ENCODE results near the gene KCNC1.

The KCNC1 gene

DNA sequence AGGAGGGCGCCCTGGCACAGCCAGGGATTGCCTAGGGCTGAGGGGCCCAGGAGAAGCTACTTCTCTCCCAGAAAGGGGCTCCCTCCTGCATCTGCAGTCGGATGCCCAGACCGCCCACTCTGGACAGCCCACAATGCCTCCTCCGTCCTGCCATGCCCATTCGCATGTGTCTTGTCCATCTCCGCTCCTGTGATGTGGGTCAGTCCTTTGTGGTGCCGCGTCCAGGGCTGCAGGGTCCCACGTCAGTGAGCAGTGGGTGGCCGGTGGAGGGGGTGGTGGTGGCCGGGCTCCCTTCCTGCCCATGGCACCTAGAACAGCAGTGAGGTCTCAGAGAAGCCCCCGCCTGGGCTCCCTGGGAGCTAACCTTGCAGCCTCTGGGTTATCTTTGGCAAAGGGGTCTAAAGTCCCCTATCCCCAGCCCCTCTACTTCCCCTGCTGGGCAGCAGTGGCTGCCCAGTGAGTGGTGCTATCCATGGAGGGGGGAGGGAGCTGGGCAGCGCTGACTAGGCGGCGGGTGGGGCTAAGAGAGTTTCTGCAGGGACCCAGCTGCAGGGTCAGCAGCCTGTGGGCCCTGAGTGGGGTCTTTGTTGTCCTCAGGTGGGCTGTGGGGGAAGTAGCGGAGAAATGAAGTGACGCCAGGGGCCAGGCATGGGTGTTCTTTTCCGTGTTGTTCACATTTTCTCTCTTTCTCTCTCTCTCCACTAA is 41.1 kb downstream of the KCNC1 start:
- no peak for DNase-seq

DNA sequence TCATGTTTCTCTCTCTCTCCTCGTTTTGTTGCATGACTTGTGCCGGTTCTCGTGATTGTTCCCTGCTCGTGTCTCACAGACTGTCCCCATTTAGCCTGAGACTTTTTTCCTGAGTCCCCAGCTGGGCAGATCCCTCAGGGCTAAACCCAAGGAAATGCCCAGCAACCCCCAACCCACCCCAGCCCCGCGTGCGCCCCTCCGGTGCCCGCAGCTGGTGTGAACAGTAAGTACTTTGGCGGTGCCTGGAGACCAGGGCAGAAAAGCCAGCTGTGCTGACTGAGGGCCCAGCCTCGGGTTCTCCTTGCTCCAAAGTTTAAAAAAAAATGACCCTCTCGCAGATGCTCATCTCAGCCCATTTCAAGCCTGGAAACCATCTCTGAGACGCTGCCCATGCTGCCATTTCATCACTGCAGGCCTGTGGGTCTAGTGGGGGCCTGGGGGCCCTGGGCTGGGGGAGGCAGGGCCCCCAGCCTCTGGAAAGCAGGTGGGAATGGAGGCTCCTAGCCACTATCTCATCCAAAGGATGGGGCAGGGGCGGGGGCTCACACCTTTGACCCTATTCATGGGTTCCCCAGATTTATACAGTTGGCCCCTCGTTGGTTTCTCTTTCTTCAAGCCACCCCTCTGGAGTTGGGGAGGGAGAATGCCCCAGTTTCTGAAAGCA is 41.8 kb downstream of the KCNC1 start:
- no peak for DNase-seq

DNA sequence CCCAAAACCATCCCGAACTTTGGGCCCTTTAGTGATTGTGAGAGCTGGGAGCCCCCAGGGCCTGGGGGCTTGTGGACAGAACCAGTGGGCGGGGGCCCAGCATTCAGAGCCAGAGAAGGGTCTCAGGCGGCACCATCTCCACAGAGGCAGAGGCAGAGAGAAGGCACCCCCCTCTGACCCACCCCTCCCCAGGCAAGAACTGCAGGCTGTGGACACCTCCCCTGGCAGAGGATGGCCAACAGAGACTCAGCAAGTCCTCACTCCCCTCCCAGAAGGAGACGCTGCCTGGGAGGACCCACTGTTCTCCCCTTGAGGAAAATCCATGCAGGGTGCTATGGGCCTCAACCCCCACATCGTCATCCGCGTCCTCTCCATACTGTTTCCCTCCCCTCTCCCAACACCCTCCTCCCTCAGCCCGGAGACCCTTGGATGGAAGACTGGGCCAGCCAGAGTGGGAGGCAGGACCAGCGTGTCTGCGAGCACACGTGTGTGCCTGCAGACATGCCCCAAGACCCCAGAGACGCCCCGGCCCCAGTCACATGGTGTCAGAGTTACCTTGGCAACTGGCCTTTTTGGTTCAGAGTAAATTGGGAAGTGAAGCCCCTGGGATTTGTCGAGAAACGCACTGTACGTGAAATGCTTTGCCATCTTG is 42.6 kb downstream of the KCNC1 start:
- no peak for DNase-seq

DNA sequence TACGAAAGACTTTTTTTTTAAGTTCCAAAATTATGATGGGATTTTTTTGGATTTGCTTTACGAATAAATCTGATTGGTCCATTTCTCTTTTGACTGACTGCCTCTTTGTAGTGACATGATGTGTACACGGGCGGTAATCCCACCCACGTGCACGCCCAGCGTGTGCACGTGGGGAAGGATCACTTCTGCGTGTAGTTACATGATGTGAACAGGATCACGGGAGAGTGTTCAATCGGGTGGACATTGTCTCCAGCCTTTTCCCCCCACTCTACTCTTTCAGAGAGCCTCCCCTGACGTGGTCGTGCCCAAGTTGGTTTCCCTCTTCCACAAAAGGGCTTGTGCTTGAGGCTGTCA is 43.1 kb downstream of the KCNC1 start:
- DNase-seq: no peak

DNA sequence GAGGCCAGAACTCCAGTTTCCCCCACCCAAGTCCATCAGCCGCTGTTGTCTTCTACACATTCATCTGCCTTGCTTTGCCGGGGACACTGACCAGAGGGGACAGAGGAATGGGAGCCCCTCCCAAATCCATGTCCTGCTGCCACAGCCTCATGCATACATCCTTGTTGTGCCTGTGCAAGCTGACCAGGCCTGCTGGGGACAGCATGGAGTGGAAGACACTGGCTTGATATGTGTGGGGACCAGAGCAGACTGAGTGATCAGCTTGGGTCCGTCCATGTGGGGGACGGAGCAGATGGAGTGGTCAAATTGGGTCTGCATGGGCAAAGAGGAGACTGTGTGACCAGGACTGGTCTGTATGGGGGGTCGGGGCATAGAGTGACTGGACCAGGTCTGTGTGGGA is 43.8 kb downstream of the KCNC1 start:
- no peak for DNase-seq

DNA sequence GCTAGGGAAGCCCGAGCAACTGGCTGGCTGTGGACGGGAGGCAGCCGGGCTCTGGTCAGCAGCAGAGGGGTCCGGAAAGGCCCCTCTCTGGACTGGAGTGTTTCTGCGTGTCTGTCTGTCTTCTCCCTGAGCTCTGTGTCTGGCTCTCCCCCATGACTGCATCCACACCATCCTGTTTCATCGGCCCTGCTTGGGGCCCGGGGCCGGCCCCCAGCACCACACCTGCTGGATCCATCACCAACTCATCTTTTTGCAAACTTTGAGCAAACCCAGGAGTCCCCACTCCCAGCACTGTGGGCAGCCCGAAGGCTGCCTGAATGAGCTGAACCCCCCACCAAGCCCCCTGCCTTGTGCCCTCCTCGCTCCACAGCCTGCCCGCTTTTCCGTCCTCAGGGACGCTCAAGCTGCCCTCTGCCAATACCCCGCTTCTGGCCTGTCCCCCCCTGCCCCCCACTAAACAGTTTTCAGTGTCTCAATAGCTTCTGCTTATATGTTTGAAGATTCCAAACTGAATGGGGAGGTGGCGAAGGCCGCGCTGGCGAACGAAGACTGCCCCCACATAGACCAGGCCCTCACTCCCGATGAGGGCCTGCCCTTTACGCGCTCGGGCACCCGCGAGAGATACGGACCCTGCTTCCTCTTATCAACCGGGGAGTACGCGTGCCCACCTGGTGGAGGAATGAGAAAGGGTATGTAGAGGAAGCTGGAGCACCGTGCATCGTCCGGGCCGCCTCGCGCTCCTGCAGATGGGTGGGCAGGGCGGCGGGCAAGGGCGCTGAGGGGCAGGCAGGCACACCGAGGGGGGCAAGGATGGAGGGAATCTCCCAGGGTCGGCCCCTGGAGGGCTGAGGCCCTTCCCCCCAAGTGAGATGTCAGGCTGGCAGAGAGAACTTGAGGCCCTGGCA is 44.6 kb downstream of the KCNC1 start:
- no peak for DNase-seq

DNA sequence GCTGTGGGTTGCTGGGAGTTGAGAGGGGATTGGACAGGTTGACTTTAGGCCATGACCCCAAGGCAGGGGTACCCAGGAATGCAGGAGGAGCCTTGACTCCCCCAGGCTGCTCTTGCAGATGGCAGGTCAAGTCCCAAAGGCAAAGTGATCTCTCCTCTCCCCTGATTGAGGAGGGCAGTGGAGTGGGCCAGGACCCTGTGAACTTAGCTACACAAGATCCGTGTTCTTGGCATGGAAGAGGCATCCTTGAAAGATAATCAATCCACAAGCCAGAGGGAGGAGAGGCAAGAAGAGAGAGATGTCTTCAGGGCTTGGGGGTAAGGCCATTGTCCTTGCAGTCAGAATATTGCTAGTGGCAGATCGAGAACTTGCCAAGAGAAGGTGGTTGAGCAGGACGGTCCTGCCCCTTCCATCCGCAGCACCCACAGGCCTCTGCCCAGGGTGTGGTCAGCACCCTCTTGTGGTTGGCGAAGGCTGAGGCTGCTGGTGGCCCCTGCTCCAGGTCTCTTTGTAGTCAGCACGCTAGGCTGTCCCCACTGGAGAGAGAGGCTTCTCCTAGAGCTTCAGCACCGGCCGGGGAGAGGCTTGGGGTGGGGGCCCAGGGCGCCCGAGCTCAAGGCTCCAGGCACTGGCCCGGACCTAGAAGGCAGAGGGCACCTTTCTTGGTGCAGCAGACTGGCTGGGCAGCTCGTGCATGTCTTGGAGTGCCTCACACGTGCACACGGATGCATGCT is 45.4 kb downstream of the KCNC1 start:
- DNase-seq: no peak

DNA sequence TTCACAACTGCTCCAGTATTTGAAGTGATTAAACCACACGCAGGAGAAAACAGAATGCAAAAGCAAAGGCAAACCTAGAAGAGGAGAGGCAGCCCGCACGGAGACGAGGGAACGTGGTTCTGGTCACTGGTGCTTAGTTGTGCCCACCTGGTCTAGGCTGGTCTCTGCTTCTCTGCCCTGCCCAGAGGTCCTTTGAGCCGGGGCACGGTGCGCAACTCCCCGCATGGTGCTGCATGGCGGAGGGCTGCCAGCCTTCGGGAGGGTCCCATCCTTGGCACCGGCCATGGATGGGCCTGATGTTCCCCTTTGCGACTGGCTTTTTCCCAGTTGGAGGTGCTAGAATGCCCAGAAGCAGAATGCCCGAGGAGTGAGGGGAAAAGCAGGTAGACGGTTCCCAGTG is 46.1 kb downstream of the KCNC1 start:
- no peak for DNase-seq

DNA sequence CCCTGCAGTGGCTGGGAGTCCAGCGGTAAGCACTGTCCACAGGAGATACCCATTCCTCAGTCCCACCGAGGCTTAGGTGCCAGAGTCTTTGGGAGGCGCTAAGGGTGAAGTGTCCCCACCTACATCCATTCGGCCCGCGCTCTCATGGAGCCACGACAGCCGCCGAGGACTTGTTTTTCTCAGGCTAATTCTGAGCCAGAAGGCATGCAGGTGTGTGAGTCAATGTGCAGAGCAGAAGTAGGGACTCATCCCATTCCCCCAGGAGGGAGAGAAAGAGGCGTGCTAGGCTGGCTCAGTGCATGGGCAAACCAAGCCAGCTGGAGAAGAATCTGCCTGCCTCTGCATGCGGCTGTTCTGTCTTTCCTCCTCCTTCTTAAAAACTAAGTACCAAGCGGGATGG is 46.6 kb downstream of the KCNC1 start:
- DNase-seq: no peak

DNA sequence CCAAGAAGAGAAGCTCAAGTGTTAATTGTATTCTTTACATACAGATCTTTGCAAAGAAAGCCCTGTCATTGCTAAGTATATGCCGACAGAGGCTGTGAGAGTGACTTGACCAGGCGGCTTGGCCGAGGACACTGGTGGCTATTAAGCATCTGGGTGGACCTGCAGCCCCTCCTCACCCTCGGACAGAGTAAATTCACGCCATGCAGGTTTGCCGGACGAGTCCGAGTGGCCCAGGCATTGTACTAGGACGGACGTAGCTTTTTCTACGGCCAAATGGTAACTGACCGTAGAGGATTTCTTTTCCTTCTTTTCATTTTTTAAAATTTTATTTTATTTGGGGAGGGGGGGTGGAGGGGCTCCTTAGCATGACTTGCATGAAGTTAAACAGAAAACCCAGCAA is 47.0 kb downstream of the KCNC1 start:
- no peak for DNase-seq

DNA sequence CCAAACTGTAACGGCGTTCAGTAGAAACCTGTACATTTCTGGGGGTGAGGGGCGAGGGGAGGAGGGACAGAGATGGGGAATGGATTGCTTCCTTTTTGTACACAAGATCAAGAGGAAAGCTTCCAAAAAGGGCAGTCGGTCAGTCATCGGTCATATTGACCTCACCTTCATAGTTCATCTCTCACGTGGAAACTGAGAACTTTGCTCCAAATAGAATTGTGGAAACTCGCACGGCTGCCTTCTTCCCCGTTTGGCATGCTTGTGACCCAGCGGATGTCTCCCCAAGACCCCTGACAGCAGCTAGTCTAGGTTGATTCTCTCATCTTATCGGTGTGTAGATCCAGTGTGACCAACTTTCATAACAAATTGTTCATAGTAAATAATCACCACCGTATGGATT is 47.6 kb downstream of the KCNC1 start:
- DNase-seq: no peak

DNA sequence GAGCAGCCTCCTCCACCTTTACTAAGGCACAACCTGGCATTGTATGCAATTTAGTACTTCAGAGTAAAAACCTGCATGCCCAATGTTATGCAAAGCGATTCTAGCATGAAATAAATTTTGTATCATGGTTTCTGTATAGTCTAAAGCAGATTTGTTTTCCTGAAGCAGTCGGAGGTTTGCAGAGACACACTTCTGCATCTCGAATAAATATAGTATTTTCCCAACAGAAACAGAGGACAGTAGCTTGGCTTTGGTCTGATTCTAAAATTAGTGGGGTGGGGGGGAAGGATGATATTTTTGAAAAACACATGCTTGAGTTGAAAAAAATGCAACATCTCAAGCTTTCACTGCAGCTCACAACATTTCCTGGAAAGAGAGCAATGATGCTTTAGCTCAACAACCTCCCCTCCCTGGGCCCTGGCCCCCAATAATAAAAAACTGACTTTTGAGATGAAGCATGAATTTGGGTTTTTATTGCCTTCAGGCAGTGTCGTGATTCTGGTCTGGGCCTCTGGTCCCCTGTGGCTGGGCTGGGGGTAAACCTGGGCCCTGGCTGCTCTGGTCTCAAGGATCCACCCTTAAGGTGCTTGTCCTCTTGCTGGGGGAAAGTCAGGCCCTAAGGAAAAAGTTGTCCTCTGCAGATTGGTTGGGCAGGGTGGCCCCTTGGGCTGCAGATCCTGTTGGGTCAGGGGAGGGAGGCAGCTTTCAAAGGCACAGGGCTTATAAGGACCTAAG is 48.2 kb downstream of the KCNC1 start:
- DNase-seq: no peak

DNA sequence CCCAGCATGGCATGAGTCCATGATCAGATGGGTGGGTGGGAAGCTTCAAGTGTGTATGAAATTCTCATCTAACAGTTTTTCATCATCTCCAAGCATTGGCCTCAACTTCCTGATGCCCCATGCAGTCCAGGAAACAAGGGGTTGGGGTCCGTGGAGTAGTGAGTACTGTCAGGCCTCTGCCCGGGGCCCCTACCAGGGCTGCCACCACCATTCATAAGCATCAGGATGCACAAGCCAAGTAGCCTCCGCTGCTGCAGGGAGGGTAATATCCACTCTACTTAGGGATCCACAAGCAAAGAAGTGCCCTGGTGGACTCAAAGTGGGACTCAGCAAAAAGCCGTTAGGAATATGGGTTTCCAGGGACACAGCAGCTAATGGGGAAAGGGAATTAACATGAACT is 49.3 kb downstream of the KCNC1 start:
- DNase-seq: no peak

DNA sequence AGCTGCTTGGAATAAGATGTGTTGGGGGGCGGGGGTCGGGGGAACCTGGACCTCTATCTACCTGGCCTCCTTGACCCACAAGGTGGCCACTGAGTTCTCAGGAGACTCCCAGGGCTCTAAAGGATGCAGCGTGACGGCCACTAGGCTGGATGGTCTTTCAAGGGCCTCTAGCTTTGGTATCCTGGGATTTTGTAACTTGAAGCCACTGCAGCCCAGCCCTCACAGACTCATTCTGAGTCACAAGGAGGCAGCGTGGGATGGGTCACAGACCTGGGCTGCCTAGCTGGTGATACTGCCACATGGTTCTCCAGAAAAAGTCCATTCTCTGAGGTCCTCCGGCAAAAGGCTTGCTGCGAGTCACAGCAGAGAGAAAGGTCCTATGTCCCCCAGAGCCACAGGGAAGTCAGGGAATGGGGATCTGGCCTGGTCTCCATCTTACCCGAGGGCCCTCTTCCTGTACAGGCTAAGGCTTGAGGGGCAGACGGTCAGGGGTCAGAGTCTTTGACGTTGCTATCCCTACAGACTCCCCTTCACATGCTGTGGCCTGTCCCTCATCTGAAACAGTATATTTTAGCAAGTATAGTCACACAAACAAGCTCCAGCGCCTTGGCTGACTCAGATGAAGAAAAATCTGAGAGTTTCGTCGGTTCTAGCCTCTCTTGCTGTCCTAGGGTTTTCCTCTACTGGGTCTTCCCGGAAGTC is 52.4 kb downstream of the KCNC1 start:
- no peak for DNase-seq

DNA sequence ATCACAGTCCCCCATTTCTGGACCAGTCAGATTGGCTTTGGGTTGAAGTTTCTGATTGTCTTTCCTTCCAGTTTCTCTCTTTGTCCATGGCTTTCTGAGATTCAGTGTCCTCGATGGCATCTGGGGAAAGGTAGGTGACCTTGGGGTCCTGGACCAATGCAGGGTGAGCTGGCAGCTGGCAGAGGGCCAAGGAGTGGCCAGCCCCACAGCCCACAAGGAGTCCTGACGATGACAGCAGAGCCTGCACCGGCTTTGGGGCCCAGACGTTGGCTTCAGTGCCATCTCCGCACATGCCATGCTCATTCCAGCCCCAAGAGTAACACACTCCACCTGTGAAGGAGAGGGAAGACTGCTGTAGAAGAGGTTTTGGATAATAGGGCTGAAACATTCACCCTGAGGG is 53.5 kb downstream of the KCNC1 start:
- DNase-seq: no peak

DNA sequence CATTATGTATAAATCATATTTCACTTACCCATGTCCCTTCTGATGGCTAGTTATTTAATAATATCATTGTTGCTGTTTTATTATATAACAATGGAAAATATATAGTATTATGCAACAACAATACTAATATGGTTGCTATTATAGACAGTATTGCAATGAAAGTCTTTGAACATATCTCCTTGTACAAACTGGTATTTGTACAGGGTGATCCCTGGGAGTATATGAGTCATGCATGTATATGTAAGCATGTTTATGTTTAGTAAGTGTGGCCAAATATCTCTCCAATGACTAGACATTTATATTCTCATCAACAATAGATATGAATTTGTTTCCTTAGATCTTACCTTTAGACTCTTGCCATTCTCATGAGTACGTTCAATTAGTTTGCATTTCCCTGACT is 55.9 kb downstream of the KCNC1 start:
- DNase-seq: no peak

DNA sequence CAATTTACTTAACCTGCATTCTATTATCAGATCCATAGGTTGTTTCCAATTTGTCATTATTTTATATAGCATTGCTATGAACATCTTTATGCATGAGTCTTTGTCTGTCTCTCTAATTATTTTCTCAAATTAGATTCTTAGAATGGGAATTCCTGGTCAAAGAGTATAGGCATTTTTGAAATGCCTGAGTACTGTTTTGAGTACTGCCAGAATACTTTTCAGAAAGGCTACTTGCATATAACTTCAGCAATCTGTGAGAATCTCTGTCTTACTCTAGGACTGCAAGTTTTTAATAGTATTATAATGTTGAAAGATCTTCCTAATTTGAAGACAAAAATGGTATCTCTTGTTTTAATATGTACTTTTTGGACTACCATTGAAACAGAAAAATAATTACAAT is 56.6 kb downstream of the KCNC1 start:
- no peak for DNase-seq

DNA sequence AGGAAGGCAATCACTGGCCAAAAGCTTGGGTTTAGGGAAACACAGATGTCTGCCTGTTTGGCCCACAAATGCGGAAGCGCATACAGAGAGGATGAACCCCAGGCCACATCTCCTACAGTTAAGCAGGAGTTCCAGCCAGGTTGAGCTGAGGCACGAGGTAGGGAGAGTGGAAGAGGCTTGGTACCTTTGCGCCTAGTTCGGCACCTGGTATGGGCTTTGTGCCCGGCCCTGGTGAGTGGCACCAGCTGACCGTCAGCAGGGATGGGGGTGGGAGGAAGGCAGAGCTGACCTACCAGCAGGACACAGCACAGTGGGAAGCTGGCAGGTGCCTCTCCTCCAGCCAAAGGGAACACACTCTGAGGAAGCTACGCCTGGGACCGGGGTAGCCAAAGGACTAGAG is 57.6 kb downstream of the KCNC1 start:
- DNase-seq: no peak

DNA sequence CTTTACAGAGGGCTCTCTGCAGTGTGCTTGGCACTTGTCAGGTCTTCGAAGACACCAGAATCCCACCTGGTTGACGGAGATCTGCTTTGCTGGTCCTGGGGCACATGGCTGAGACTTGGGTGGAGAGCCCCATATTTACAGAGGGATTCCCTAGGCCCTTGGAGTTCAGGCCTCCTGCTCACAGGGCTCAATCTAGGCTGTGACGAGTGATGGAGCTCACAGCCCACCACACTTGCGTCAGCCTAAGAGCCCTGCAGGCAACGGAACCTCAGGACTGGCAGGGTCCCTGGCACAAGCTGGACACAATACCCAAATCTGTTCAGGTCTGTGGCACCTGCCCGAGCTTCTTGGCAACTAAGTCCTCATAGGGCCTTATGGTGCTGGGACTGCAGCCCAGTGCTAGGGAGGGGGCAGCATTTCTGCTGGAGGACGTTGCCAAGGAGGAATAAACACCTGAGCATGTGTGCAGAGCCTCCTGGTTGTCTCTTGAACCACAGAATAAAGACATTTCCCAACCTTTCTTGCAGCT is 59.1 kb downstream of the KCNC1 start:
- DNase-seq: no peak

DNA sequence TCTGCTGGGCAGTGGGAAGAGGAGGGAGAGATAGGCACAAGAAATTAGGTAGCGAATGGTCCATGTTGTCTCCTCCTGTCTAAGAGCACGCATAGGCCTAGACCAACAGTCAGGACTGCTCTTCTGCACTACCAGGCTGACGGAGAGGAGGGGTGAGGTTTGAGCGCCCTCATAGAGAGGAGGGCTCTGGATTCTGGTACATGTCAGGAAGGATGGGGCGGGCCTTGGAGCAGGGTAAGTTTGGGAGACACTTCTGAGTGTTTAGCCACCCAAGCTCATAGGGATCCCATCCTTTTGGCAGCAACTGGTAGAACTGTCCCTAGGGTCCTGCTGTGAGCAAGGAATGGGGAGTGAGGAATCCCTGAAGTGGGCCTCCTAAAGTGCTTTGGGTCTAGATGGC is 60.4 kb downstream of the KCNC1 start:
- DNase-seq: no peak

DNA sequence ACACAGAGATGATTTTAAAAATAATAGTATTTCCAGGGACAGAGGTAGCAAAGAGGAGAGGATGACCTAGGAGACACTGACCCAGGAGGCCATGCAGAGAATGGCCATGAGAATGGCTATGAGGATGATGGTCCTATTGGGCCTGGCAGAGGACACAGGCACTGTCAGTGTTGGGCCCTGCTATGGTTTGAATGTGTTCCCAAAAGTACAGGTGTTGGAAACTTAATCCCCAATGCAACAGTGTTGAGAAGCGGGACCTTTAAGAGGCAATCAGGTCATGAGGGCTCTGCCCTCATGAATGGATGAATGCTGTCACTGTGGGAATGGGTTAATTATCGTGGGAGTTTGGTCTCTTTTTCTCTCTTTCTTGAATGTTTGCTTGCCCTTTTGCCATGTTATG is 61.6 kb downstream of the KCNC1 start:
- DNase-seq: no peak
